Activated naive CD8-positive, alpha-beta T cell treated with anti-CD3 and anti-CD28 coated beads, Interleukin-2, amount 10 ng/mL, durations not matched to agents 7 days and 5 days (primary cell): ENCODE data around the gene GOLGA8A. TPM values are rescaled to one million over a fixed set of nuclear protein-coding genes. Genes with fewer than 3 reads are reported as not detected.
"Not testable (repeated sequence)": the region's sequence is repeated elsewhere in the genome, so short reads cannot be mapped to it uniquely, and the experiment has no call there.

Source experiments
- ATAC-seq: fragments of 150-1000 bp; cut with Tn5 transposase; one replicate; pipeline ENCODE4 v1.10.0; 2021; ENCODE audit warnings: low read depth, moderate library complexity
- POLR2A ChIA-PET: fragments of 350-600 bp; sonication (Branson Sonifier 250); formaldehyde crosslinking; loops from one replicate; lab custom pipeline; 2021; ENCODE audit warnings: antibody characterized with exemption; lab: Charles Lee
- DNase-seq: peaks from one replicate; pipeline ENCODE4 v3.0.0; 2021
- H3K27ac Mint-ChIP-seq: one replicate; pipeline ENCODE4 v1.8.0; 2022; ENCODE audit warnings: mild to moderate bottlenecking, mixed read lengths
- H3K27me3 Mint-ChIP-seq: one replicate; pipeline ENCODE4 v1.8.0; 2022; ENCODE audit warnings: mild to moderate bottlenecking, moderate library complexity, mixed read lengths
- H3K36me3 Mint-ChIP-seq: one replicate; pipeline ENCODE4 v1.8.0; 2021; ENCODE audit warnings: mild to moderate bottlenecking, mixed read lengths
- H3K4me1 Mint-ChIP-seq: one replicate; pipeline ENCODE4 v1.8.0; 2021; ENCODE audit warnings: mixed read lengths
- H3K4me3 Mint-ChIP-seq: one replicate; pipeline ENCODE4 v1.8.0; 2022; ENCODE audit warnings: mild to moderate bottlenecking, moderate library complexity, mixed read lengths
- H3K9me3 Mint-ChIP-seq: one replicate; pipeline ENCODE4 v1.8.0; 2021; ENCODE audit warnings: mixed read lengths
- total RNA-seq, 2 experiments: library from RNA; stranded (reverse); gene quantifications; one replicate each; pipeline ENCODE4 v1.2.3, GENCODE V29; 2021

GOLGA8A gene
- total RNA-seq, 2 experiments from 2014 or later, result 307 to 311 TPM

GRCh38 chr15:34397637-34398259 is 39.9 kb downstream of the GOLGA8A start:
- H3K9me3 Mint-ChIP-seq, H3K27me3 Mint-ChIP-seq, H3K27ac Mint-ChIP-seq, H3K36me3 Mint-ChIP-seq, DNase-seq, H3K4me1 Mint-ChIP-seq, H3K4me3 Mint-ChIP-seq, POLR2A ChIA-PET: not testable (repeated sequence)
- ATAC-seq, result peak; percentile 93

DNA sequence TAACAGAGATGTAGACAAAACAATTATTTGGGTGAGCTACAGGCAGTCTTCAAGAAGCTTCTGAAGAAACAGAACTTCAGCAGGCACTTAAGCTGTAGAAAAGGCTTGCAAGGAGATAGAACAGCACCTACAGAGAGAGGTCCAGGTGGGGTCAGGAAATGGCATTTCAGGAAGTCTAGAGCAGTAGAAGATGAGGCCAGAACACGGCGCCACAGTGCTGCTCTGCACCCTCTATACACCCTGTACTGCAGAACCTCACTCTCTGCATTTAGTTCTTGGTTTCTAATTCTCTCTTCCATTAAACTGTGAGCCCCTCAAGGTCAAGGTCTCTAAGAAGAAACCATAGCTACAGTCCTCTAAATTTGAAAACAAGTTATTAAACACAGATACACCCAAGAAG is 44.6 kb downstream of the GOLGA8A start:
- not testable (repeated sequence) for ATAC-seq

GRCh38 chr15:34389594-34390086 is 48.0 kb downstream of the GOLGA8A start:
- not testable (repeated sequence) for H3K4me3 Mint-ChIP-seq

More for the DNA sequence above, 44.6 kb downstream of the GOLGA8A start:
- H3K27me3 Mint-ChIP-seq, H3K4me3 Mint-ChIP-seq, H3K9me3 Mint-ChIP-seq, H3K27ac Mint-ChIP-seq, H3K4me1 Mint-ChIP-seq, DNase-seq, POLR2A ChIA-PET, H3K36me3 Mint-ChIP-seq: not testable (repeated sequence)

More at GRCh38 chr15:34389594-34390086, 48.0 kb downstream of the GOLGA8A start:
- H3K4me1 Mint-ChIP-seq, POLR2A ChIA-PET, DNase-seq, ATAC-seq, H3K27ac Mint-ChIP-seq, H3K36me3 Mint-ChIP-seq, H3K27me3 Mint-ChIP-seq, H3K9me3 Mint-ChIP-seq: not testable (repeated sequence)

Other genes with a start within 250 kb of the GOLGA8A start
- gene KATNBL1, start 227.7 kb downstream of the GOLGA8A start, total RNA-seq, result 10 to 100 TPM; 49.1 to 49.5 TPM
- gene EMC4, start 212.8 kb downstream of the GOLGA8A start, total RNA-seq, result 10 to 100 TPM; 72.3 to 85.2 TPM
- gene SLC12A6, start 100.0 kb downstream of the GOLGA8A start, total RNA-seq, result 10 to 100 TPM; 42.0 to 44.9 TPM
- 100 to 1,000 TPM; 142 to 143 TPM for gene NOP10, start 94.7 kb downstream of the GOLGA8A start, total RNA-seq
- not detected for gene NUTM1, start 94.5 kb downstream of the GOLGA8A start, total RNA-seq
- 100 to 1,000 TPM; 112 to 119 TPM for gene LPCAT4, start 70.6 kb downstream of the GOLGA8A start, total RNA-seq
- 100 to 1,000 TPM; 371 to 410 TPM for gene GOLGA8B, start 145.8 kb upstream of the GOLGA8A start, total RNA-seq